Activated naive CD4-positive, alpha-beta T cell treated with anti-CD3 and anti-CD28 coated beads, Interleukin-2, amount 50 U/mL, for 72 hours (primary cell): ENCODE measurements around the gene MTHFSD. TPM values are rescaled to one million over a fixed set of nuclear protein-coding genes. Genes with fewer than 3 reads are reported as not detected.

ENCODE experiments used
- ATAC-seq, 2 donors: fragments of 150-1000 bp; cut with Tn5 transposase; 2 replicates each; pipeline ENCODE4 v1.10.0; 2021; ENCODE audit warnings: mild to moderate bottlenecking in 2 of 2, moderate library complexity in 2 of 2
- DNase-seq, 2 donors: peaks; one replicate each; pipeline ENCODE4 v3.0.0; 2021 to 2022; ENCODE audit warnings: low spot score in 2 of 2
- H3K27ac Mint-ChIP-seq, 2 donors: one replicate each; pipeline ENCODE4 v1.8.0; 2022; ENCODE audit warnings: mild to moderate bottlenecking in 2 of 2, mixed read lengths in 2 of 2
- H3K36me3 Mint-ChIP-seq, 2 donors: one replicate each; pipeline ENCODE4 v1.8.0; 2022; ENCODE audit warnings: mixed read lengths in 2 of 2
- H3K9me3 Mint-ChIP-seq, 2 donors: one replicate each; pipeline ENCODE4 v1.8.0; 2022; ENCODE audit warnings: mixed read lengths in 2 of 2
- total RNA-seq, 2 donors: library from RNA; stranded (reverse); gene quantifications; one replicate each; pipeline ENCODE4 v1.2.3, GENCODE V29; 2022

MTHFSD gene
- total RNA-seq, 2 donors from 2014 or later = 20.5 to 21.8 TPM

GRCh38 chr16:86565181-86565631, 10.2 kb upstream of the MTHFSD start:
- Mint-ChIP-seq H3K36me3 (no peaks in the 10 kb centered on the region), H3K27ac (no peak overlapping the region), H3K9me3 (no peaks in the 10 kb centered on the region)
- DNase-seq (no peak), ATAC-seq (no peak)

GRCh38 chr16:86563469-86564345, 8.7 kb upstream of the MTHFSD start:
- Mint-ChIP-seq H3K36me3 (no peaks in the 10 kb centered on the region), H3K27ac (no peak overlapping the region), H3K9me3 (no peaks in the 10 kb centered on the region)
- peak; percentile 76 to 86 for DNase-seq
- ATAC-seq = peak; percentile 86 to 89

- ATAC-seq (no peak), DNase-seq (no peak)
- no peaks in the 10 kb centered on the region for H3K36me3 Mint-ChIP-seq
- no peaks in the 10 kb centered on the region for H3K9me3 Mint-ChIP-seq
- H3K27ac Mint-ChIP-seq = no peak overlapping the region
Measured at GRCh38 chr16:86562356-86562755, 7.3 kb upstream of the MTHFSD start.

- peaks cover 0 to 8% of the 10 kb centered on the region in 2 donors for H3K36me3 Mint-ChIP-seq
- ATAC-seq (no peak), DNase-seq (no peak)
- no peak overlapping the region for H3K27ac Mint-ChIP-seq
- H3K9me3 Mint-ChIP-seq = no peaks in the 10 kb centered on the region
Measured at GRCh38 chr16:86559802-86560305, 4.8 kb upstream of the MTHFSD start.

- Mint-ChIP-seq H3K27ac (no peak overlapping the region), H3K36me3 (peaks cover 10 to 14% of the 10 kb centered on the region in 2 donors), H3K9me3 (peaks cover 0 to 4% of the 10 kb centered on the region in 2 donors)
- ATAC-seq (no peak), DNase-seq (no peak)
Measured at GRCh38 chr16:86558355-86559193, 3.5 kb upstream of the MTHFSD start.

- Mint-ChIP-seq H3K36me3 (peaks cover 10 to 14% of the 10 kb centered on the region in 2 donors), H3K9me3 (peaks cover 0 to 4% of the 10 kb centered on the region in 2 donors), H3K27ac (no peak overlapping the region)
- DNase-seq (no peak), ATAC-seq (no peak)
Measured at GRCh38 chr16:86557587-86557986, 2.6 kb upstream of the MTHFSD start.

GRCh38 chr16:86556576-86556975, 1.5 kb upstream of the MTHFSD start:
- ATAC-seq = no peak
- H3K36me3 Mint-ChIP-seq = peaks cover 10 to 14% of the 10 kb centered on the region in 2 donors
- no peak for DNase-seq
- H3K9me3 Mint-ChIP-seq = peaks cover 0 to 4% of the 10 kb centered on the region in 2 donors
- H3K27ac Mint-ChIP-seq = peak overlapping the region in 1 of 2 donors; percentile 99

GRCh38 chr16:86555704-86556075, 655 bp upstream of the MTHFSD start:
- H3K9me3 Mint-ChIP-seq = peaks cover 0 to 4% of the 10 kb centered on the region in 2 donors
- H3K27ac Mint-ChIP-seq = peak overlapping the region; percentile 98 to 99
- ATAC-seq = no peak
- no peak for DNase-seq
- peaks cover 10 to 14% of the 10 kb centered on the region in 2 donors for H3K36me3 Mint-ChIP-seq

- no peak for ATAC-seq
Measured at GRCh38 chr16:86554599-86554916, 477 bp downstream of the MTHFSD start.

GRCh38 chr16:86553356-86553755, 1.7 kb downstream of the MTHFSD start:
- peak overlapping the region in 1 of 2 donors; percentile 98 for H3K27ac Mint-ChIP-seq
- DNase-seq (no peak), ATAC-seq (no peak)
- peaks cover 11 to 14% of the 10 kb centered on the region in 2 donors for H3K36me3 Mint-ChIP-seq
- H3K9me3 Mint-ChIP-seq = peaks cover 0 to 4% of the 10 kb centered on the region in 2 donors

More at GRCh38 chr16:86554599-86554916, 477 bp downstream of the MTHFSD start:
- no peak for DNase-seq
- H3K9me3 Mint-ChIP-seq = peaks cover 0 to 4% of the 10 kb centered on the region in 2 donors
- peaks cover 10 to 14% of the 10 kb centered on the region in 2 donors for H3K36me3 Mint-ChIP-seq
- H3K27ac Mint-ChIP-seq = peak overlapping the region; percentile 98 to 99

GRCh38 chr16:86550281-86550680, 4.8 kb downstream of the MTHFSD start:
- peaks cover 0 to 4% of the 10 kb centered on the region in 2 donors for H3K9me3 Mint-ChIP-seq
- no peak overlapping the region for H3K27ac Mint-ChIP-seq
- ATAC-seq (no peak), DNase-seq (no peak)
- H3K36me3 Mint-ChIP-seq = peaks cover 10 to 16% of the 10 kb centered on the region in 2 donors

- no peak for DNase-seq
- no peak for ATAC-seq
- H3K36me3 Mint-ChIP-seq = peaks cover 8 to 16% of the 10 kb centered on the region in 2 donors
- H3K27ac Mint-ChIP-seq = no peak overlapping the region
- H3K9me3 Mint-ChIP-seq = peaks cover 0 to 4% of the 10 kb centered on the region in 2 donors
Measured at GRCh38 chr16:86549893-86550190, 5.2 kb downstream of the MTHFSD start.

DNA sequence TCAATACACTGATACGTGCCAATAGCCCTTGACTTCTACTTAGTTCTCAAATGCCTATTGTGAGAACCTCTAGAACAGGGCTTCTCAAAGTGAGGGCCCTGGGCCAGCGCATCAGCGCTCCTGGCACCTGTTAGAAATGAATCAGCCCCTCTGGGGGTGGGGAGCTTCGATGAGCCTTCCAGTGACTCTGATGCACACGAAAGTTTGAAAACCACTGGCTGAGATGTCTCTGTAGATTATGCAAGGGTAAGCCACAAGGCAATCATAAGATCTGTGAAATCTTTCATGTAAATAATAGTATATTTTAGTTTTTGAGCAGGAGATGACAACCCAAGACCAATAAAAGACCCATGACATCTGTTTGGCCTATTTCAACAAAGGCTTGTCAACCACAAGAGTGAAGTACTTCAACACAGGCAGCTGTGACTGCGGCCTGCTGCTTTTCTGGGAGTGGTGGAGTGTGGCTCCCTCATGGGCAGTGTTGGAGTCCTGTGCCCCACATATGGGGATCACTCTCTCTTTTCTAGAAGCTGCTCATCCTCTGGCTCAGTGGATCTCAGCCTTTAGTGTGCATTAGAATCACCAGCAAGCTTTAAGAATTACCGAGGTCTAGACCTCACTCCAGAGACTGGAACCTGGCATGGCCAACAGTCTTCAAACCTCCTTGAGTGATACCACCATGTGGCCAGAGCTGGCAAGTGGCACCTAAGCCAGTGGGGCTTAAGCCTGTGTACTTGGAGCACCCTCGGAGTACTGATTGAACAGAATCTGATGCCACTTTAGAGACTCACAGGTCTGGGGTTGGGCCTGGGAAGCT, 5.8 kb downstream of the MTHFSD start:
- ATAC-seq (peak; percentile 70 to 87), DNase-seq (no peak)
- H3K27ac Mint-ChIP-seq = peak overlapping the region in 1 of 2 donors; percentile 88
- H3K36me3 Mint-ChIP-seq = peaks cover 11 to 14% of the 10 kb centered on the region in 2 donors
- peaks cover 0 to 4% of the 10 kb centered on the region in 2 donors for H3K9me3 Mint-ChIP-seq

- peaks cover 6% of the 10 kb centered on the region in 2 donors for H3K36me3 Mint-ChIP-seq
- ATAC-seq = no peak
- no peak for DNase-seq
- no peak overlapping the region for H3K27ac Mint-ChIP-seq
- H3K9me3 Mint-ChIP-seq = no peaks in the 10 kb centered on the region
Measured at GRCh38 chr16:86547286-86547685, 7.7 kb downstream of the MTHFSD start.

- no peak for ATAC-seq
- Mint-ChIP-seq H3K9me3 (no peaks in the 10 kb centered on the region), H3K36me3 (peaks cover 6% of the 10 kb centered on the region in 2 donors)
Measured at GRCh38 chr16:86546638-86547013, 8.4 kb downstream of the MTHFSD start.

DNA sequence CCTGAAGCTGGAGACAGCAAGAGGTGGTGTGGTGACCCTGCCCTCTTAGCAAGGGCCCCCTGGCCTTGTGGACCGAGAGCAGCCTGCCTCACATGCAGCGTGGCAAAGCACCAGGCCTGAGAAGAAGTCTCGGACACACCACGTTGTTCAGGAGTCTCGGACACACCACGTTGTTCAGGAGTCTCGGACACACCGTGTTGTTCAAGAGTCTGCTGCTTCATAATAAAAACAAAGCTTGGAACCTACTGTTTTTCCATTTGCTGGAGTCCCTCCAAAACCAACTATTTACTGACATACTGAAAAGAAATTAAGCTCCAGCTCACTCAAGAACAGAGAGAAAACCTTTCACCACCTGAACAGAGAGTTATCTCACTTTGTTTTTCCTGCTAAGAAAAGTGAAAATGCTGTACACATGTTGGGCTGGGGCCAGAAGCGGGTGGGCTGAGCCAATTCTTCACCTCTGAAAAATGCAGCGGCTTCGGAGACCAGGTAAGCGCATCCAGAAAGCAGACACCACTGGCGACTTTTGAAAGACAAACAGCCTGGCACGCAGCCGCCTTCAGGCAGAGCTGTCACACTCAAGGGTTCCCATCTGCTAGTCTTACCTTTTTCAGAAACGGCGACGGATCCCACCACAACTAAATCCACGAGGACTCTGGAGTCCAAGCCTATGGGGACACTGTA, 8.9 kb downstream of the MTHFSD start:
- DNase-seq (no peak), ATAC-seq (no peak)
- H3K9me3 Mint-ChIP-seq = no peaks in the 10 kb centered on the region
- peaks cover 6 to 8% of the 10 kb centered on the region in 2 donors for H3K36me3 Mint-ChIP-seq
- no peak overlapping the region for H3K27ac Mint-ChIP-seq

More at GRCh38 chr16:86546638-86547013, 8.4 kb downstream of the MTHFSD start:
- DNase-seq = no peak
- no peak overlapping the region for H3K27ac Mint-ChIP-seq
